Mesenteric fat pad (tissue), 1 donor: ENCODE results near the gene MAML2. TPM values are rescaled to one million over a fixed set of nuclear protein-coding genes. Genes with fewer than 3 reads are reported as not detected.

Source experiments
- microRNA-seq: library from miRNA; unstranded; fragments of <30 nt; microRNA quantifications from one replicate; pipeline ENCODE4 v1.2.0, GENCODE V29; 2020; ENCODE audit warnings: borderline number of aligned reads
- total RNA-seq: library from RNA; stranded (reverse); fragmentation: NEBNext Ultra II Directional; extraction: Animal tissue kit (Norgen Biotek cat#: 25700); gene quantifications from one replicate; pipeline ENCODE4 v1.2.1, GENCODE V29; 2021
- donor health status: DM: yes; HTN: yes; CAD: no.

Gene MAML2
- total RNA-seq, 1 donor from 2014 or later: 19.9 TPM

Small RNA genes within 50 kb of the gene (microRNA-seq; reads per million reads assigned to microRNA genes)
- not detected for gene MIR1260B

Other genes with a start within 250 kb of the MAML2 start
- 29.0 TPM for gene CCDC82, start 46.7 kb upstream of the MAML2 start, total RNA-seq
- 7.5 TPM for gene JRKL, start 46.8 kb upstream of the MAML2 start, total RNA-seq